AG08395 (cell line): ENCODE measurements around the gene CCDC14.
"Not testable (repeated sequence)": the region's sequence is repeated elsewhere in the genome, so short reads cannot be mapped to it uniquely, and the experiment has no call there.

Experiments
- DNase-seq: peaks from one replicate; pipeline ENCODE4 v3.0.0; 2012; ENCODE audit warnings: mixed read lengths, low spot score

The CCDC14 gene

DNA sequence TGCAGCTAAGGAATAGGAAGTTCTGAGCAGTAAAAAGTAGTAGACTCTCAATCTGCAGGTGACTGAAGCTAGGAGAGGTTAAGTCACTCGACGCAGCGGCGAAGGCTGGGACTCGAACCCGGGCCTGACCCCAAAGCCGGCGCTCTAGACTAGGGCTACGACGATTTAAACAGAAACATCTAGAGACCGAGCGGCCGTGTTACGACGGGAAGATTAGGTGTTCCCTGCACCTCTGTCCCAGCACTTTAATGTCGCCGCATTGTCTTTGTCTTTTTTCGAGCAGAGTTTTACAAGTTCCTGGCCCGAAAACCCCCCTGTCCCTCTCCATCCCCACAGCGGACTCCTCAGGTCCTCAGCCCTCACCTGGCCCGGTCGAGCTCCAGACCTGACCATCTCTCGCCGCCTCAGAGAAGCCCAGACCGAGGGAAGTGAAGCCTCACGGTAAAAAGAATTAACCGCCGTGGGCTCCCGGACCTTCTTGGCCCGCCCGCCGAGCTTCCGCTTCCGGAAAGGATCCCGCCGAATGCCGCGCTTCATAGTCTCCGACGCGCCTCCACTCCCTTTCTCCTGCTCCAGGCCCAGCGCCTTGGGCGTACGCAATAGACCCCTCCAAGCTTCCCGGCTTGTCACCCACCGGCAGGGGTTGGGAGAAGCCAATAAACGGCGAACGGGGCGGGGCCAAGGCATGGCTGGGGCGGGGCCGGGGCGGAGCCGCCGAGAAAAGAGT lies at the start of gene CCDC14:
CCDC14 (minus strand) TSS at position 449 of the 727 bp plus-strand sequence; CDS start at position 393, 56 bp downstream.
- DNase-seq, result peak; percentile 91

DNA sequence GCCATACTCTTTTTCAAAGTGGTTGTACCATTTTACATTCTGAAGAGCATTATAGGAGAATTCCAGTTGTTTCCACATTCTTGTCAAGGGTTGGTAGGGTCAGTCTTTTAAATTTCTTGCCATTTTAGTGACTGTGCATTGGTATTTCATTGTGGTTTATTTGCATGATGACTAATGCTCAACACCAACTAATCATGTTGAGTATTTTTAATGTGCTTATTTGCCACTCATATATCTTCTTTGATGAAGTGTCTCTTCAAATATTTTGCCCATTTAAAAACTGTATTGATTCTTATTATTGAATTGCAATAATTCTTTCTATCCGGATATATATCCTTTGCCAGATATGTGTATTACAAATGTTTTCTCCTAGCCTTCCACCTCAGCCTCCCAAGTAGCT lies 47.3 kb upstream of the CCDC14 start:
- DNase-seq, result not testable (repeated sequence)

DNA sequence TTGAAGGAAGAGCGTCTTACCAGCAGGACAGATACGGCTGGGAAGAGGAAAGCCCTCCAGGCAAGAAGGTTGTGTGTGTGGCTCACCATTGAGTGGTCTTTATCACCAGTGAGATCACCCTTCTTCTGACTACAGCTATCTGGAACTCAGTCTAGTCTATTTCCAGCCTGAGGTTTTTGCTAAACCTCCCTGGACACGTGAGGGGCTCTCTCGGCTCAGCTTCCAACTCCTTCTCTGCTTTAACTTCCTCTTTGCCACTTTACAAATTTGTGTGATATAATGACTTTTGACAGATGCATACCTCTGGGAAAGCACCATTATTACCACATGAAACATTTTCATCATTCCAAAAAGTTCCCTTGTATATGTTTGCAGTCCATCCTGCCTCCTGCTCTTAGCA lies 46.2 kb upstream of the CCDC14 start:
- peak; percentile 27 for DNase-seq

GRCh38 chr3:124002405-124003079 lies 41.5 kb upstream of the CCDC14 start:
- DNase-seq, result not testable (repeated sequence)

DNA sequence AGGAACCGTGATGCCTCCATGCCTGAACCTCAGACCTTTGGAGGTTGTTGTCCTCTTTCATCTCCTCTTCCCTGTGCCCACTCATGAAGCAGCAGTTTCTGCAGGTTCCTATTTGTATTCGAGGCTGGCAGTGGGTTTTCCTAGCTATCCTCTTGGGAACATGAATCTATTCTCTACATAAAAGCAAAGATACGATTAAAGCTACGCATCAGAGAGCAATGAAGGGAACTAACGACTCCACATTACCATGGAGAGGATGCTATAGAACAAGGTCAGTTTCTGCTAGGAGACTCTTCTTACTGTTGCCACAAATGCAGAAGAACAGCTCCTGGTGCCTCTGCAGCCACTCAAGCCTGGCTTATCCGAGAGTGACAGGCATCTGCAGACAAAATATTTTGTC lies 40.3 kb upstream of the CCDC14 start:
- DNase-seq, result not testable (repeated sequence)

DNA sequence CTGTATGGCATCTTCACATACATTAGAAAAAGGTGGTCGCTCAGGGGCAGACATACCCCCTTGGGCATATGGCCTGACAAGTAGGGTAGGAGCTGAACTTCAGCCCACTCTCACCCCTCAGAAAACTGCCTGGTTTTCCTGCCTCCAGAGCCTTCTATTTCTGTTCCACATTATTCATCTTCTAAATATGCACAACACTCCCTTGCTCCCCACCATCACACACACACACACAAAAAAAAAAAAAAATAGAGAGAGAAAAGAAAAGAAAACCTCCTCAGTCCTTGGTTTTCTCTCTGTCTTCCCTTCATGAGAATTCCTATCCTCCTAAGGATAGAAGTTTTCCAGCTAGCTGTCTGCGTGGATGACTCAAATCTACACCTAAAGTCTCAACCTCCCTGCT lies 36.5 kb upstream of the CCDC14 start:
- DNase-seq, result peak; percentile 45

- no peak for DNase-seq
These were observed 32.8 kb upstream of the CCDC14 start for GRCh38 chr3:123993818-123994217.

DNA sequence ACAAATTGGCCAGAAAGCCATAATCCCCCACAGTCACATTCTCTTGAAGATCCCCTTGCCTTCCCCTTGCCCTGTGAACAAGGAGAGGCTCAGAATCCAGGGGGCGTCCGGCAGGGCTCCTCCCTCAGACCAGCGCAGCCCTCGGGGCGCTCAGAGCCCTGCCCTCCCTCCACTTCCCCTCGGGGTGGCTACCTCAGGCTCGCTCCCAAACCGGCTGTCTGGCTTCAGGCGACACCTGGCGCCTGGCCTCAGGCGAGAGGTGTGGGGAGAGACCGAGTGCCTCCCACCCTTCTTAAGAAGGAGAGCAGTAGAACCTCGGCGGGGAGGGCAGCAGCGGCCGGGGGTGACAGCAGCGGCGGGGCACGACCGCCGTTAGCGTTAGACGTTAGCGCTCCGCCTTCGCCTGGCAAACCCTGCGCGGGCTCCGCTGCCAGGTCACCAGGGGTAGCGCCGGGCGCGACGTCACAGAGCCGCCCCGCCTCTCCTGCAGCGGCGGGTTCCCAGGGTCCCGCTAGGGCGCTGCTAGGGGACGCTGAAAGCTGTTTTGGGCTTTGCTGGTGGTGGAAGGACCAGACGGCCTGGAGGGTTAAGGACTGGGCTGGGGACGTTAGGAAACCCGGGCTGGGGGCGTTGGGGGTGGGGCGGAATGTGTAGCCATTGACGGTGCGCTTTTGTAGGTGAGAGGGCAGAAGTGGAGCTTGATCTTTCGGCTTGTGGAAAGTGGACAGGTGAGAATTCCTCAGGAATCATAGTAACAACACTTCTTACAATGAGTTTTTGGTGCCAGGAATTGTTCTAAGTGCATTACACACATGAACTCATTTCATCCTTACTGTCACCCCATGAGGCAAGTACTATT lies 30.9 kb upstream of the CCDC14 start, which contains the start of gene ROPN1:
ROPN1 (minus strand) TSS at position 395 of the 859 bp plus-strand sequence. CDS start 11,643 bp downstream, outside the sequence.
- not testable (repeated sequence) for DNase-seq

DNA sequence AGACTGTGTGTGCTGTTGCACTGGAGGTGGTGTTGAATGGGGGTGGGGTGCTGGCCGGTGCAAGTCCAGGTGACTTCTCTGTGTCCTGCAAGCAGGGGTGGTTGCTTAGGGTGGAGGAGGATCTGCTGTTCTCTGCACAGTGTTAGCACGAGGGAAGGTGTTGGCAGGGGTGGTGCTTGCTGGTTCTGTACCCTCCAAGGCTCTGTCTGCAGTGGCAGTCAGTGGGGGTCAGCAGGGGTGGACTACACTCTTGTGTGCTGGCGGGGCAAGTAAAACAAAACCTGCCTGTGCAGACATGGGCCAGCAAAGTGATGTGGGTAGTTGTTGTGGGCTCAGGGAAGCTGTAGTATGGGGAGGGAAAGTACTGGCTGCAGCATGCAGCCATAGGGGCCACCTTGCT lies 25.4 kb upstream of the CCDC14 start:
- no peak for DNase-seq

DNA sequence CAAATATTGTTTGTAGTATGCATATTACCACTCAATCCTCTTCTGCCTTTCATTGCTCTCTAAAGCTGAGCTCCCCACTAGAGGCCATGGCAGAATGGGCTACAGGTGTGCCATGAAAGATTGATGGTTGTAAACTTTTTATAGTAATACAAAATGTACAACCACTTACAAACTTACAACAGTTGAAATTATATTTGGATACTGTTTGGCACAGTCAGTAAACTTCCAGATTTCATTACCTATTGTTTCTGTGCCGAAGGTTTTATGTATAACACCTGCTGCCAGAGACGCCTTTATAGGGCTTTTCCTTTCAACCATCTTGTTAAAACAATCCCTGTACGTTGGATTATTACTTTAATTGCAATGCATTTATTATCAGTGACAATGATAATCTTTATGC lies 23.9 kb upstream of the CCDC14 start:
- DNase-seq, result no peak

DNA sequence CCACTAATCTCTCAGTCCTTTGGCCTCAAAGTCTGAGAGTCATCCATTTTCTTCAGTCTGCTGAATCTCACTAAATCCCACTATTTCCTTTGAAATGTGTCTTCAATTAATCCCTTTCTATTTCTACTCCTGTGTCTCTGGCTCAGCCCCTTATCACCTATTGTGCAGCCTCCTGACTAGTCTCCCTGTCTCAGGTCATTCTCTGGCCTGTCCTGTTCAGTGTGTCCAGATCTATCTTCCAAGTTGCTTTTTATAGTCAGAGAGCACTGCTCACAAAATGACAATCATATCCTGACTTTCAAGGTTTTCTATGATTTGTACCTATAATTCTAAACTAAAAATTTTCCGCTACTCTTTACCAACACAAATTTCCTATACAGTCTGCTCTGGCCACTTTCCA lies 23.3 kb upstream of the CCDC14 start:
- DNase-seq, result no peak

DNA sequence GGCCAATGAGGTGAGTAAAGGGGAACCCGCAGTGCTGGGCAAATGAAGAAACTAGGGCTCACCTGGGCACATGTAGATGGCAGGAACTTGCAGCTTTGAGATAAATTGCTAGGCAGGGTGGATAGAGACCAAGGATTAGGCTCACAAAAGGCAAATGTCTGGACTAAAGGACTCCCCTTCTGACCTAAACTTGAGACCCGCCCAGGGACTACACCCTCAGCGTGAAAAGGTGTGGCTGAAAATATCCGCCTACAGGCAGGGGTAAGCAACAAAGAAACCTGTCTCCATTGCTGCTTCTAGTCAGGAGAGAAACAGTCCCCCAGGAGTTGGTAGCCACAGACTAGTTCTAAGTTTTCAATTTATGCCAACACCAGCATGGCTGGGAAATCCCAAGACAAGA lies 20.3 kb upstream of the CCDC14 start:
- DNase-seq, result not testable (repeated sequence)

GRCh38 chr3:123980539-123980938 lies 19.5 kb upstream of the CCDC14 start:
- DNase-seq, result no peak

GRCh38 chr3:123979525-123980501 lies 18.8 kb upstream of the CCDC14 start:
- DNase-seq, result peak; percentile 47

- not testable (repeated sequence) for DNase-seq
These were observed 15.9 kb upstream of the CCDC14 start for GRCh38 chr3:123976904-123977303.

DNA sequence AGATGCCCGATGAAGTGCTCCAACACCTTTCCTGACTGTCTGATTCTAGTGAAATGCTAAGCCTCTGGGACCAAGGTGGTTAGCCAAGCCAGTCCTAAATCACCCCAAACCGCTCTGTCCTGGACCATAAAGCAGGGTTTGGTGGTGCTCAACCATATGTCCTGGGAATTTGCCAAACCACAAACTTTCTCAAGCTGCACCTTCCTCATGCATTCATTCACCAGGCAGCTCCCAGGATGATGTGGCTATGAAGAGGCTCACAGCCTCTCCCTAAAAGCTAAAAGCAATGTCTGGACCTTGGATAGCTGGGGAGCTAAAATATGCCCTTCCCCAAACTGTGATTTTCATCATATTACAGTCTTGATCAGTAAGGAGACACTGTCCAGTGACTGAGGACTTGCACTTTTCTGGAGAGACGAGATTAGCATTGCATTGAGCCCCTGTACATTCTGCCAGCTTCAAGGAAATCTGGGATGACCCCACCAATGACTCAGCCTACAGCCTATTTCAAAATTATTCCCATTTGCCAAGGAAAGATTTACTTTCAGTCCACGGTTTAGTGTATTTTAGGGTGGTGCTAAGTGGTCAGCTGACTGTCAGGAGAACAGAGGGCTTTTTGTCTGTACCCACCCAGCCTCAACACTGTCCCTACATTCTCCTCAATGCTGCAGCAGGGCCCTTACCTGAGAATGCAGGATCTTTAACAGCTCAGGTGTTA lies 15.3 kb upstream of the CCDC14 start:
- DNase-seq, result peak; percentile 4

DNA sequence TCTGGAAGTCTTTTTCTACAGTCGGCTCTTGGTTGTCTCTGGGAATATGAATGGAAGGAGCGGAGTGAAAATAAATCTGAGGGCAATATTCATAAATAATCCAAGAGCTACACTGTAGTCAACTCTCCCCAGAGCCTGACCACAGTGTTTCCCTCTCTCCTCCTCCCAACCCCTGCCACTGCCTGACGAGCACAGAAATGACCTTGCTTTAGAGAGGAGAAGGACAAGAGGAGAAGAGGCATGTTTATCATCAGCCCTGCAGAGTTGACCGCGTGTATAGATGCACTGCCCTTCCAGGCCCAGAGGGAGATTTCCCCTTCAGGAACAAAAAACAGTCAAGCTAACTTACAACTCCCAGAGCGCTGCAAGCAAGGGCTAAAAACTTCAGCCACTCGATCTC lies 14.0 kb upstream of the CCDC14 start:
- not testable (repeated sequence) for DNase-seq

GRCh38 chr3:123971406-123971805 lies 10.4 kb upstream of the CCDC14 start:
- DNase-seq, result no peak

DNA sequence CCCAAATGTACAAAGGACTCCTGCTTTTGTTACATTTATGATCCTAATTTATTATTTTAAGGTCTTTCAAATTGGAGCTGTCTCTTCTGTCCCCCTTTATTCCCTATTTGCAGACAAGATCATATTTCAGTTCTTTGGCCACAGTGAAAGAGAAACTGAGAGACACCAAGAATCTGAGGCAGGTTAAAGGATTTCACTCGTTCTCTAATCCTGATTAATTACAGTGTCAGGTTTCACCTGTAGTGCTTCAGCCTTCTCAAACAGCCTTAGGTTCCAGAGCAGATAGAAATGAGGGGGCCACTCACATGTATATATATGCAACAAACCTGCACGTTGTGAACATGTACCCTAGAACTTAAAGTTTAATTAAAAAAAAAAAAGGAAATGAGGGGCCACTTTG lies 6.2 kb upstream of the CCDC14 start:
- DNase-seq, result not testable (repeated sequence)

DNA sequence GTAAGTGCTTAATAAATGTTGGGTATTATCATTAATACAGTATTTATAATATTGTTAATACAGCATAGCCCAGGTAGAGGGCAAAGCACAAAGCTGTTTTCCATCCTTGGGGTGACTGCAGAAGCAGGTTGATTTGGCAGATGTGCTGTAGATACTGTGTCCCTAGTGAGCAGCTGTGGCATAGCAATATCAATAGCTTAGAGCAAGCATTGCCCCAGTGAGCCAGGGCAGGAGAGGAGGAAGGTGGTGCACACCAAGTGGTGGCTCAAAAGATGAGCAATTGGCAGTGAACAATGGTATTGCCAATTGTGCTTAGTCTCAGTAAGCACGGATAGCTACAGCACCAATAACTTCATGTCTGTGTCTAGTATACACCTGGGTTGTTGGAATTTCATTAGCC lies 5.8 kb upstream of the CCDC14 start:
- not testable (repeated sequence) for DNase-seq

GRCh38 chr3:123964793-123965192 lies 3.8 kb upstream of the CCDC14 start:
- DNase-seq, result not testable (repeated sequence)
